ENCODE data around the gene MAP2K1.

The MAP2K1 gene

DNA sequence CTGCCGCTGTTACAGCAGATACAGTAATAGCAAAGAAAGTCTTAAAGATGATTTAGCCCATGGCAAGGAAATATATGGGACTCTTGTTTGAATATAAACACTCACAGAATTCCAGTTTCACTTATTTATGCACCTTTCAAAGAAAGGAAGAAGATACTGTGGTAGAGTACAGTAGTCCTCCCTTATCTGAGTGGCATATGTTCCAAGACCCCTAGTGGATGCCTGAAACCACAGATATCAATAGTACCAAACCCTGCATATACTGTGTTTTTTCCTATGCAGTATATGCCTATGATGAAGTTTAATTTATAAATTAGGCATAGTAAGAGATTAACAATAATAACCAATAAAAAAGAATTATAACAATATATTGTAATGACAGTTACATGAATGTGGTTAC, 8.2 kb downstream of the MAP2K1 start:
- H3K9me3 ChIP-seq (ENCODE audit: control insufficient read depth, insufficient read depth, low read length), result no peaks in the 10 kb centered on the region
- TF ChIP-seq, protein P1, sequence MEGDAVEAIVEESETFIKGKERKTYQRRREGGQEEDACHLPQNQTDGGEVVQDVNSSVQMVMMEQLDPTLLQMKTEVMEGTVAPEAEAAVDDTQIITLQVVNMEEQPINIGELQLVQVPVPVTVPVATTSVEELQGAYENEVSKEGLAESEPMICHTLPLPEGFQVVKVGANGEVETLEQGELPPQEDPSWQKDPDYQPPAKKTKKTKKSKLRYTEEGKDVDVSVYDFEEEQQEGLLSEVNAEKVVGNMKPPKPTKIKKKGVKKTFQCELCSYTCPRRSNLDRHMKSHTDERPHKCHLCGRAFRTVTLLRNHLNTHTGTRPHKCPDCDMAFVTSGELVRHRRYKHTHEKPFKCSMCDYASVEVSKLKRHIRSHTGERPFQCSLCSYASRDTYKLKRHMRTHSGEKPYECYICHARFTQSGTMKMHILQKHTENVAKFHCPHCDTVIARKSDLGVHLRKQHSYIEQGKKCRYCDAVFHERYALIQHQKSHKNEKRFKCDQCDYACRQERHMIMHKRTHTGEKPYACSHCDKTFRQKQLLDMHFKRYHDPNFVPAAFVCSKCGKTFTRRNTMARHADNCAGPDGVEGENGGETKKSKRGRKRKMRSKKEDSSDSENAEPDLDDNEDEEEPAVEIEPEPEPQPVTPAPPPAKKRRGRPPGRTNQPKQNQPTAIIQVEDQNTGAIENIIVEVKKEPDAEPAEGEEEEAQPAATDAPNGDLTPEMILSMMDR (IDR thresholded peaks at IDR 0.05; ENCODE audit: low read depth, low read length, poor library complexity, severe bottlenecking), result no peak
- no peak for TF ChIP-seq EZH2phosphoT487 (IDR thresholded peaks at IDR 0.05; ENCODE audit: borderline replicate concordance, low read length)
- peaks cover 10% of the 10 kb centered on the region for H3F3A ChIP-seq (ENCODE audit: control insufficient read depth, insufficient read depth)
- peaks cover 73% of the 10 kb centered on the region for H3K36me3 ChIP-seq (ENCODE audit: control insufficient read depth, low read length)
- no peaks in the 10 kb centered on the region for H3K27me3 ChIP-seq (ENCODE audit: control insufficient read depth, low read length)
- peaks cover 76% of the 10 kb centered on the region for H3K4me1 ChIP-seq (ENCODE audit: control insufficient read depth, low read length)
- H3K27ac ChIP-seq (ENCODE audit: low read depth, low read length), result no peak overlapping the region
- H3K4me3 ChIP-seq (ENCODE audit: low read length), result no peak overlapping the region
- peaks cover 35% of the 10 kb centered on the region for H4K20me1 ChIP-seq (ENCODE audit: control insufficient read depth, insufficient read depth, low read depth, low read length)
- H3K79me2 ChIP-seq (ENCODE audit: control insufficient read depth, low read length), result peaks cover 97% of the 10 kb centered on the region
- H3K4me2 ChIP-seq (ENCODE audit: low read length), result no peak overlapping the region
- no peaks in the 10 kb centered on the region for H3K9me2 ChIP-seq (replicated peaks; ENCODE audit: control insufficient read depth, low read length)

DNA sequence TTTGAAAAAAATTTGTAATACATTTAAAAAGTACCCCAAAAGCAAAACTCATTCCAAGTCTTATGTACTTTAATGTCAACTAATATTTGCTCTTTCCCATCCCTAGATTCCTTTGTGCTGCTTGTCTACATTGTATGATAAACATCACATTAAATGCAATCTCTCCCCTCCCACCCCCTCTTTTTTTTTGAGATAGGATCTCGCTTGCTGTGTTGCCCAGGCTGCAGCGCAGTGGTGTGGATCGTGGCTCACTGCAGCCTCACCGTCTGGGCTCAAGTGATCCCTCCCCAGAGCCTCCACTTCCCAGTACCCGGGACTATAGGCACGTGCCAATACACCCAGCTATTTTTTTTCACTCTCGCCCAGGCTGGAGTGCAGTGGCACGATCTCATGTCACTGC, 12.6 kb downstream of the MAP2K1 start:
- TF ChIP-seq, protein P1 (IDR thresholded peaks at IDR 0.05; ENCODE audit: low read depth, low read length, poor library complexity, severe bottlenecking), result no peak
- TF ChIP-seq EZH2phosphoT487 (IDR thresholded peaks at IDR 0.05; ENCODE audit: borderline replicate concordance, low read length), result no peak
- H3K79me2 ChIP-seq (ENCODE audit: control insufficient read depth, low read length), result peaks cover 97% of the 10 kb centered on the region
- H3F3A ChIP-seq (ENCODE audit: control insufficient read depth, insufficient read depth), result peaks cover 23% of the 10 kb centered on the region
- no peak overlapping the region for H3K27ac ChIP-seq (ENCODE audit: low read depth, low read length)
- H3K36me3 ChIP-seq (ENCODE audit: control insufficient read depth, low read length), result peaks cover 42% of the 10 kb centered on the region
- H3K4me1 ChIP-seq (ENCODE audit: control insufficient read depth, low read length), result peaks cover 78% of the 10 kb centered on the region
- peak overlapping the region; percentile 42 for H3K4me2 ChIP-seq (ENCODE audit: low read length)
- 0 out of 2 replicates have a peak overlapping the region, but pooled peaks have one; percentile 20 for H3K4me3 ChIP-seq (ENCODE audit: low read length)
- H3K9me3 ChIP-seq (ENCODE audit: control insufficient read depth, insufficient read depth, low read length), result no peaks in the 10 kb centered on the region
- H3K27me3 ChIP-seq (ENCODE audit: control insufficient read depth, low read length), result no peaks in the 10 kb centered on the region
- no peaks in the 10 kb centered on the region for H3K9me2 ChIP-seq (replicated peaks; ENCODE audit: control insufficient read depth, low read length)
- peaks cover 23% of the 10 kb centered on the region for H4K20me1 ChIP-seq (ENCODE audit: control insufficient read depth, insufficient read depth, low read depth, low read length)

DNA sequence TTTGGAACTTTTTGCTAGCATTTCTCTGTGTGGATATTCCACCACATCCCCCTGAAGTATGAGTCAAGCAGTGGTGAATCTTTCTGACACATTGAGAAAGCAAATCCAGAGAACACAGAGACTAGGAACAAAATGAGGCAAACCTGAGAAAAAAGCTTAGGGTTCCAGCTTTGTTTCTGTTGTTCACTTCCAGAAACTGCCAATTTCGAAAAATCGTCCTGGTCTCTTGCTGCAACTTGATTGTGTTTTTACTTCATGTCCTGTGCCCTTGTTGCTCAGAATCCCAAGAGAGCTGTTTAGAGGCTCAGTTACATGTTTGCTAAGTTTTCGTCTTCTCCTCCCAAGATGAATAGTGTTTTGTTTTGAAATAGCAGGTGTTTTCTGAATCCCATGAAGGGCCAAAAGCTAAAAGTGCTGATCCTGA, 13.7 kb downstream of the MAP2K1 start:
- Histone ChIP-seq H3K27me3 (ENCODE audit: control insufficient read depth, low read length) (no peaks in the 10 kb centered on the region), H3K79me2 (ENCODE audit: control insufficient read depth, low read length) (peaks cover 97% of the 10 kb centered on the region), H3K27ac (ENCODE audit: low read depth, low read length) (peak overlapping the region; percentile 85), H3K9me2 (replicated peaks; ENCODE audit: control insufficient read depth, low read length) (no peaks in the 10 kb centered on the region), H4K20me1 (ENCODE audit: control insufficient read depth, insufficient read depth, low read depth, low read length) (peaks cover 23% of the 10 kb centered on the region), H3K9me3 (ENCODE audit: control insufficient read depth, insufficient read depth, low read length) (no peaks in the 10 kb centered on the region), H3K36me3 (ENCODE audit: control insufficient read depth, low read length) (peaks cover 31% of the 10 kb centered on the region), H3K4me1 (ENCODE audit: control insufficient read depth, low read length) (peaks cover 79% of the 10 kb centered on the region), H3F3A (ENCODE audit: control insufficient read depth, insufficient read depth) (peaks cover 23% of the 10 kb centered on the region), H3K4me3 (ENCODE audit: low read length) (peak overlapping the region; percentile 78), H3K4me2 (ENCODE audit: low read length) (peak overlapping the region; percentile 99)
- no peak for TF ChIP-seq EZH2phosphoT487 (IDR thresholded peaks at IDR 0.05; ENCODE audit: borderline replicate concordance, low read length)
- TF ChIP-seq, protein P1 (IDR thresholded peaks at IDR 0.05; ENCODE audit: low read depth, low read length, poor library complexity, severe bottlenecking), result no peak
